Activated CD8-positive, alpha-beta memory T cell treated with anti-CD3 and anti-CD28 coated beads for 1 hour (primary cell): ENCODE data around the gene VWA5B1.
"Not testable (repeated sequence)": the region's sequence is repeated elsewhere in the genome, so short reads cannot be mapped to it uniquely, and the experiment has no call there.

ENCODE experiments used
- DNase-seq, 2 donors: peaks; one replicate each; pipeline ENCODE4 v3.0.0-alpha.2; 2020; ENCODE audit warnings: low read depth in 1 of 2; ENCODE audit errors: extremely low read depth in 1 of 2

Gene VWA5B1

GRCh38 chr1:20278692-20279130, 12.0 kb upstream of the VWA5B1 start:
- no peak for DNase-seq

- DNase-seq: no peak
Measured at GRCh38 chr1:20279509-20279908, 11.2 kb upstream of the VWA5B1 start.

- no peak for DNase-seq
Measured at GRCh38 chr1:20280341-20280740, 10.3 kb upstream of the VWA5B1 start.

- no peak for DNase-seq
Measured at GRCh38 chr1:20280906-20281305, 9.8 kb upstream of the VWA5B1 start.

- no peak for DNase-seq
Measured at GRCh38 chr1:20281801-20282200, 8.9 kb upstream of the VWA5B1 start.

- DNase-seq: no peak
Measured at GRCh38 chr1:20282533-20282932, 8.1 kb upstream of the VWA5B1 start.

- DNase-seq: no peak
Measured at GRCh38 chr1:20284046-20284445, 6.6 kb upstream of the VWA5B1 start.

GRCh38 chr1:20284625-20285024, 6.0 kb upstream of the VWA5B1 start:
- DNase-seq: no peak

GRCh38 chr1:20285510-20285909, 5.2 kb upstream of the VWA5B1 start:
- DNase-seq: no peak

GRCh38 chr1:20287696-20288095, 3.0 kb upstream of the VWA5B1 start:
- DNase-seq: not testable (repeated sequence)

GRCh38 chr1:20291645-20292084, 990 bp downstream of the VWA5B1 start:
- DNase-seq: no peak

GRCh38 chr1:20298626-20299025, 8.0 kb downstream of the VWA5B1 start:
- no peak for DNase-seq

- no peak for DNase-seq
Measured at GRCh38 chr1:20301463-20302107, 10.9 kb downstream of the VWA5B1 start.

- no peak for DNase-seq
Measured at GRCh38 chr1:20302108-20302471, 11.4 kb downstream of the VWA5B1 start.

GRCh38 chr1:20307026-20307425, 16.4 kb downstream of the VWA5B1 start:
- DNase-seq: no peak

- DNase-seq: no peak
Measured at GRCh38 chr1:20308569-20308968, 17.9 kb downstream of the VWA5B1 start.

GRCh38 chr1:20311289-20311688, 20.6 kb downstream of the VWA5B1 start:
- no peak for DNase-seq

GRCh38 chr1:20312310-20312709, 21.6 kb downstream of the VWA5B1 start:
- no peak for DNase-seq

- no peak for DNase-seq
Measured at GRCh38 chr1:20312818-20313217, 22.1 kb downstream of the VWA5B1 start.

- DNase-seq: no peak
Measured at GRCh38 chr1:20317471-20317870, 26.8 kb downstream of the VWA5B1 start.

GRCh38 chr1:20318521-20318920, 27.8 kb downstream of the VWA5B1 start:
- no peak for DNase-seq

- DNase-seq: no peak
Measured at GRCh38 chr1:20318971-20319370, 28.3 kb downstream of the VWA5B1 start.
